NCI-H2196 treated with DMSO at 0.1 percent for 48 hours (cell line): Measurements from ENCODE around the gene ZNF322.

ENCODE experiments used
- DNase-seq: peaks from one replicate; lab custom pipeline; 2025; ENCODE audit not compliant: unreplicated experiment; lab: John Stamatoyannopoulos, UW

ZNF322 gene

GRCh38 chr6:26592649-26593048 lies 66.9 kb downstream of the ZNF322 start:
- DNase-seq, result no peak

GRCh38 chr6:26588965-26589364 lies 70.6 kb downstream of the ZNF322 start:
- no peak for DNase-seq
